SK-N-SH treated with all-trans-retinoic acid at 6 μM for 48 hours (cell line): ENCODE results near the gene DNAH5.

Experiments used
- ATAC-seq: fragments of 200-7000 bp; cut with Tn5 transposase; 3 replicates; pipeline ENCODE4 v1.9.1; 2020; ENCODE audit warnings: mild to moderate bottlenecking, moderate library complexity
- ARNTL ChIP-seq: fragments of 450-650 bp; formaldehyde crosslinking; IDR thresholded peaks from 2 replicates; pipeline ENCODE4 v1.5.0; 2020; ENCODE audit warnings: low read depth, mild to moderate bottlenecking, moderate library complexity, borderline replicate concordance
- ISL1 ChIP-seq: fragments of 250-450 bp; sonication (Bioruptor Pico); IDR thresholded peaks from 2 replicates; pipeline ENCODE4 v2.1.2; 2022; ENCODE audit warnings: mild to moderate bottlenecking, moderate library complexity
- OSR1 ChIP-seq: fragments of 250-450 bp; sonication (Bioruptor Pico); IDR thresholded peaks from 2 replicates; pipeline ENCODE4 v1.8.0; 2022; ENCODE audit warnings: moderate library complexity, mild to moderate bottlenecking, inconsistent platforms
- SNAI2 ChIP-seq: fragments of 250-450 bp; sonication (Bioruptor Pico); IDR thresholded peaks from 2 replicates; pipeline ENCODE4 v1.5.0; 2020; ENCODE audit warnings: mild to moderate bottlenecking, moderate library complexity
- TCF4 ChIP-seq: fragments of 250-450 bp; sonication (Bioruptor Pico); IDR thresholded peaks from 2 replicates; pipeline ENCODE4 v1.8.0; 2021; ENCODE audit warnings: mild to moderate bottlenecking, moderate library complexity, borderline replicate concordance
- TSHZ2 ChIP-seq: fragments of 250-450 bp; sonication (Bioruptor Pico); IDR thresholded peaks from 2 replicates; pipeline ENCODE4 v1.5.0; 2020; ENCODE audit warnings: mild to moderate bottlenecking, moderate library complexity
- ZFP3 ChIP-seq: fragments of 250-450 bp; sonication (Bioruptor Pico); IDR thresholded peaks from 2 replicates; pipeline ENCODE4 v1.5.0; 2020; ENCODE audit warnings: mild to moderate bottlenecking, moderate library complexity
- ZNF70 ChIP-seq: fragments of 450-650 bp; formaldehyde crosslinking; IDR thresholded peaks from 2 replicates; pipeline ENCODE4 v1.5.0; 2020; ENCODE audit warnings: mild to moderate bottlenecking, moderate library complexity
- ZNF8 ChIP-seq: fragments of 450-650 bp; formaldehyde crosslinking; IDR thresholded peaks from 2 replicates; pipeline ENCODE4 v1.5.0; 2020; ENCODE audit warnings: mild to moderate bottlenecking, moderate library complexity

Gene DNAH5

GRCh38 chr5:13643196-13643595, 301.3 kb downstream of the DNAH5 start:
- TF ChIP-seq ARNTL (CRISPR knock-in tag): no peak
- no peak for TF ChIP-seq ZFP3
- TF ChIP-seq ZNF8: no peak
- no peak for TF ChIP-seq SNAI2
- TF ChIP-seq TCF4 (CRISPR knock-in tag): no peak
- no peak for TF ChIP-seq ISL1 (CRISPR knock-in tag)
- no peak for TF ChIP-seq ZNF70
- no peak for TF ChIP-seq TSHZ2 (CRISPR knock-in tag)
- TF ChIP-seq OSR1: no peak
- no peak for ATAC-seq
